ENCODE results near the gene SAP130.
"Not testable (repeated sequence)": the region's sequence is repeated elsewhere in the genome, so short reads cannot be mapped to it uniquely, and the experiment has no call there.

Gene SAP130

GRCh38 chr2:127907733-127908400, 120.0 kb downstream of the SAP130 start:
- H3K36me3 ChIP-seq (ENCODE audit: control insufficient read depth, insufficient read depth, low read length); H3K4me1 ChIP-seq (ENCODE audit: control insufficient read depth, insufficient read depth, low read length, poor library complexity, severe bottlenecking); H3K4me3 ChIP-seq (ENCODE audit: insufficient read depth, low read depth, low read length, poor library complexity, severe bottlenecking); H3K27me3 ChIP-seq (replicated peaks; ENCODE audit: control insufficient read depth, insufficient read depth, low read length, poor library complexity, severe bottlenecking); H3K9me3 ChIP-seq (ENCODE audit: control insufficient read depth, low read length); H3K27ac ChIP-seq (ENCODE audit: insufficient read depth, low read length, poor library complexity, severe bottlenecking); DNase-seq: not testable (repeated sequence)

DNA sequence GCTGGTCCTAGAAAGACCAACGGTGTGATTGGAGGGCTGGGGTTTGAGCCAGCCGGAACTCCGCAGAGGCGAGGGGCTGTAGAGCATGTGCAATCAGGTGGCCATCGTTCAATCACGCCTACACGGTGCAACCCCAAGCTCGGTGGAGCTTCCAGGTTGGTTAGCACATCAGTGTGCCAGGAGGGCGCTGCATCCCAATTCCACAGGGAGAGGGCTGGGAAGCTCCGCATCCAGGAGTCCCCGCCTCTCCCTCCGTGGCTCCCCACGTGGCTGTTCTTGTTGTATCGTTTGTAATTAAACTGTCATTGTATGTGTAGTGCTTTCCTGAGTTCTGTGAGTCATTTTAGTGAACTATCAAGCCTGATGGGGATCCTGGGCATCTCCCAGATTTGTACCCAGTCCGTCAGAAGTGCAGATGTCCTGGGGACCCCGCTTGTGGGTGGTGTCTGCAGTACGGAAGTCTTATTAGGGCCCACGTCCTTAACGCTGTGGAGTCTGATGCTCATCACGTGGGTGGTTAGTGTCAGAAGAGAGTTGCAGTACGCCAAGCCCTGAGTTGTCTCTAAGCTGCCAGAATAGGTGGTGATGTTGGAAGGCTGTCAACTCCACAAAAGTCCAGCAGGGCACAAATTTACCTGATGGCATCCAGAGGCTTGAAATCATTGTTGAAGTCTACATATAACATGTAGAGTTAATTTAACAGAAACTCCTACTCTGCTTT, 121.5 kb downstream of the SAP130 start:
- no peak overlapping the region for H3K27ac ChIP-seq (ENCODE audit: insufficient read depth, low read length, poor library complexity, severe bottlenecking)
- H3K27me3 ChIP-seq (replicated peaks; ENCODE audit: control insufficient read depth, insufficient read depth, low read length, poor library complexity, severe bottlenecking): no peaks in the 10 kb centered on the region
- H3K9me3 ChIP-seq (ENCODE audit: control insufficient read depth, low read length): no peaks in the 10 kb centered on the region
- H3K4me3 ChIP-seq (ENCODE audit: insufficient read depth, low read depth, low read length, poor library complexity, severe bottlenecking): no peak overlapping the region
- H3K36me3 ChIP-seq (ENCODE audit: control insufficient read depth, insufficient read depth, low read length): no peaks in the 10 kb centered on the region
- H3K4me1 ChIP-seq (ENCODE audit: control insufficient read depth, insufficient read depth, low read length, poor library complexity, severe bottlenecking): no peaks in the 10 kb centered on the region
- no peak for DNase-seq

DNA sequence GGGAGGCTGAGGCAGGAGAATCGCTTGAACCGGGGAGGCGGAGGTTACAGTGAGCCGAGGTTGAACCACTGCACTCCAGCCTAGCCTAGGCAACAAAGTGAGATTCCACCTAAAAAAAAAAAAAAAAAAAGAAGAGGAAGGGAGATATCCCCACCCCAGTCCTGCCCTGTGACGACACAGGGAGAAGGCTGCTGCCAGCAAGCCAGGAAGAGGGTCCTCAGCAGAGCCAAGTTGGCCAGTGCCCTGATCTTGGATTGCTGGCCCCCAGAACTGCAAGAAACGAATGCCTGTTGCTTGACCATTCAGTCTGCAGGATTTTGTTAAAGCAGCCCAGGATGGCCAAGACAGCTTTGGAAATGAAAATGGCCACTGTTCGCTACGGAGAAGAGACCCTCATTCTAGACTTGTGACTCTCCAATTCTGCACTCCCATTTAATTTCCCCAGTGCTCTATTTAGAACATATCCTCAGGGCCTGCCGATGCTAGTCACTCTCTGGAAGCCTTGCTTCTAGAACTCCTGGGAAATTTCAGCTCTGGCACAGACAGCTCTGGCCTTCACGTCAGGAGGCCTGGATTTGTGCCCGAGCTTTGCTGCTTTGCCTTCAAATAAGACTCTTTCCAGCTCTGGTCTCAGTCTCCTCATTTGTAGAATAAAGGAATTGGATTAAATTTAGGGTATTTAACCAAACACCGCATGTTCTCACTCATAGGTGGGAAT, 126.4 kb downstream of the SAP130 start:
- H3K27ac ChIP-seq (ENCODE audit: insufficient read depth, low read length, poor library complexity, severe bottlenecking): no peak overlapping the region
- no peak for DNase-seq

GRCh38 chr2:127897531-127898211, 130.2 kb downstream of the SAP130 start:
- DNase-seq: no peak
- Histone ChIP-seq H3K4me3 (ENCODE audit: insufficient read depth, low read depth, low read length, poor library complexity, severe bottlenecking) (no peak overlapping the region), H3K36me3 (ENCODE audit: control insufficient read depth, insufficient read depth, low read length) (no peaks in the 10 kb centered on the region), H3K27ac (ENCODE audit: insufficient read depth, low read length, poor library complexity, severe bottlenecking) (no peak overlapping the region), H3K27me3 (replicated peaks; ENCODE audit: control insufficient read depth, insufficient read depth, low read length, poor library complexity, severe bottlenecking) (no peaks in the 10 kb centered on the region), H3K9me3 (ENCODE audit: control insufficient read depth, low read length) (no peaks in the 10 kb centered on the region), H3K4me1 (ENCODE audit: control insufficient read depth, insufficient read depth, low read length, poor library complexity, severe bottlenecking) (no peaks in the 10 kb centered on the region)

More for the DNA sequence above, 126.4 kb downstream of the SAP130 start:
- no peaks in the 10 kb centered on the region for H3K27me3 ChIP-seq (replicated peaks; ENCODE audit: control insufficient read depth, insufficient read depth, low read length, poor library complexity, severe bottlenecking)
- no peaks in the 10 kb centered on the region for H3K9me3 ChIP-seq (ENCODE audit: control insufficient read depth, low read length)
- H3K36me3 ChIP-seq (ENCODE audit: control insufficient read depth, insufficient read depth, low read length): no peaks in the 10 kb centered on the region
- no peak overlapping the region for H3K4me3 ChIP-seq (ENCODE audit: insufficient read depth, low read depth, low read length, poor library complexity, severe bottlenecking)
- no peaks in the 10 kb centered on the region for H3K4me1 ChIP-seq (ENCODE audit: control insufficient read depth, insufficient read depth, low read length, poor library complexity, severe bottlenecking)

GRCh38 chr2:127893494-127893893, 134.4 kb downstream of the SAP130 start:
- Histone ChIP-seq H3K36me3 (ENCODE audit: control insufficient read depth, insufficient read depth, low read length) (no peaks in the 10 kb centered on the region), H3K9me3 (ENCODE audit: control insufficient read depth, low read length) (no peaks in the 10 kb centered on the region), H3K27ac (ENCODE audit: insufficient read depth, low read length, poor library complexity, severe bottlenecking) (no peak overlapping the region), H3K4me3 (ENCODE audit: insufficient read depth, low read depth, low read length, poor library complexity, severe bottlenecking) (no peak overlapping the region), H3K4me1 (ENCODE audit: control insufficient read depth, insufficient read depth, low read length, poor library complexity, severe bottlenecking) (no peaks in the 10 kb centered on the region), H3K27me3 (replicated peaks; ENCODE audit: control insufficient read depth, insufficient read depth, low read length, poor library complexity, severe bottlenecking) (no peaks in the 10 kb centered on the region)
- no peak for DNase-seq

DNA sequence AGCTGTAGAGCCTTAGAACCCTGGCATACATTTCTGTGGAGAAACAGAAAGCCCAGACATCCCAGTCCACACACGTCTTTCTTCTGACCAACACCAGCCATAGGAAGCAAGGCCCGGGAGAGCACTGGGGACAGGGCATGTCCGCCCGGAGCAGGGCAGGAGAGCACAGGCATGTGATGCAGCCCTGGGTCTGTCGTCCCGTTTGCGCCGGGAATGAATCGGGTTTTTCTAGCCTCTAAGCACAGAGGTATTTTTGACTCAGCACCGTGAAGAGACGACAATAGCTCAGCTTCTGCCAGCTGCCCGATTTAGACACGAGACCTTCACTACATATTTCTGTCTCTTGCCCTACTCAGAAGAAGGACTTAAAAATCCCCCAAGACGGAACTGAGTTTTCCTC, 134.8 kb downstream of the SAP130 start:
- Histone ChIP-seq H3K4me3 (ENCODE audit: insufficient read depth, low read depth, low read length, poor library complexity, severe bottlenecking) (no peak overlapping the region), H3K27ac (ENCODE audit: insufficient read depth, low read length, poor library complexity, severe bottlenecking) (no peak overlapping the region), H3K27me3 (replicated peaks; ENCODE audit: control insufficient read depth, insufficient read depth, low read length, poor library complexity, severe bottlenecking) (no peaks in the 10 kb centered on the region), H3K4me1 (ENCODE audit: control insufficient read depth, insufficient read depth, low read length, poor library complexity, severe bottlenecking) (no peaks in the 10 kb centered on the region), H3K36me3 (ENCODE audit: control insufficient read depth, insufficient read depth, low read length) (no peaks in the 10 kb centered on the region), H3K9me3 (ENCODE audit: control insufficient read depth, low read length) (no peaks in the 10 kb centered on the region)
- DNase-seq: no peak

DNA sequence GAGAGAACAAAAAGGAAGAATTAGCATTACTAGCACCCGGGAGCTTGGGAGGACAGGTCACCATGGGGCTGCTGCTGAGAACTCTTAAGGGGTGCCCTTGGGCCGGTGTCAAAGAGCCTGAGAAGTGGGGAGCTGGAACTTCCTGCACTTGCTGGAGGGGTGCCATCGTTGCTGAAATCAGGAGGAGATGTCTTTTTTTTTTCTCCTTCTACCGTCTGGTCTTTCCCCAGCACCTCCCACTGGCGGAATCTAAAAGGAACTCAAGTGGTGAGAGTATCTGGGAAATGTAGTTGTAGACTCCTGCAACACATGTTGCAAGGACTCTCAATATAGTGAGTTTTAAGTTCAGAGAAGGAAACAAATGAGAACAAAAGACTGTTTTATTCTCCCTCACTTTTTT, 136.0 kb downstream of the SAP130 start:
- no peak overlapping the region for H3K4me3 ChIP-seq (ENCODE audit: insufficient read depth, low read depth, low read length, poor library complexity, severe bottlenecking)
- no peaks in the 10 kb centered on the region for H3K9me3 ChIP-seq (ENCODE audit: control insufficient read depth, low read length)
- peaks cover 5% of the 10 kb centered on the region for H3K4me1 ChIP-seq (ENCODE audit: control insufficient read depth, insufficient read depth, low read length, poor library complexity, severe bottlenecking)
- no peak overlapping the region for H3K27ac ChIP-seq (ENCODE audit: insufficient read depth, low read length, poor library complexity, severe bottlenecking)
- no peak for DNase-seq
- H3K36me3 ChIP-seq (ENCODE audit: control insufficient read depth, insufficient read depth, low read length): no peaks in the 10 kb centered on the region
- no peaks in the 10 kb centered on the region for H3K27me3 ChIP-seq (replicated peaks; ENCODE audit: control insufficient read depth, insufficient read depth, low read length, poor library complexity, severe bottlenecking)
